DOHH2 (cell line): Measurements from ENCODE around the gene BMP8A.
"Not testable (repeated sequence)": the region's sequence is repeated elsewhere in the genome, so short reads cannot be mapped to it uniquely, and the experiment has no call there.

Experiments
- H3F3A ChIP-seq: fragments of 200-600 bp; sonication (generic), shearing (Covaris generic); 2 replicates; pipeline ENCODE4 v1.6.0; 2016; ENCODE audit warnings: antibody characterized with exemption, mild to moderate bottlenecking; ENCODE audit not compliant: control insufficient read depth, insufficient read depth
- H3K27ac ChIP-seq: fragments of 200-600 bp; sonication (generic); 2 replicates; pipeline ENCODE4 v1.5.1; 2014; ENCODE audit warnings: low read depth, mild to moderate bottlenecking, low read length, moderate library complexity
- H3K27me3 ChIP-seq: fragments of 200-600 bp; sonication (generic); 2 replicates; pipeline ENCODE4 v1.6.1; 2014; ENCODE audit warnings: mild to moderate bottlenecking, low read length, mixed read lengths; ENCODE audit not compliant: control insufficient read depth
- H3K36me3 ChIP-seq: fragments of 200-600 bp; sonication (generic); 2 replicates; pipeline ENCODE4 v1.6.1; 2014; ENCODE audit warnings: mild to moderate bottlenecking, low read length, moderate library complexity, mixed read lengths; ENCODE audit not compliant: control insufficient read depth
- H3K4me1 ChIP-seq: fragments of 200-600 bp; sonication (generic); 2 replicates; pipeline ENCODE4 v1.6.1; 2014; ENCODE audit warnings: mild to moderate bottlenecking, low read length, mixed read lengths; ENCODE audit not compliant: control insufficient read depth
- H3K4me2 ChIP-seq: fragments of 200-600 bp; sonication (generic); 2 replicates; pipeline ENCODE4 v1.6.0; 2014; ENCODE audit warnings: mild to moderate bottlenecking, low read length, moderate library complexity
- H3K4me3 ChIP-seq: fragments of 200-600 bp; sonication (generic); 2 replicates; pipeline ENCODE4 v1.5.1; 2014; ENCODE audit warnings: mild to moderate bottlenecking, low read length, mixed read lengths
- H3K79me2 ChIP-seq: fragments of 200-600 bp; sonication (generic); 2 replicates; pipeline ENCODE4 v1.6.1; 2014; ENCODE audit warnings: mild to moderate bottlenecking, low read length, mixed read lengths; ENCODE audit not compliant: control insufficient read depth
- H3K9me2 ChIP-seq: fragments of 200-600 bp; sonication (generic); replicated peaks from 2 replicates; pipeline ENCODE4 v1.6.1; 2014; ENCODE audit warnings: mild to moderate bottlenecking, low read length, mixed read lengths; ENCODE audit not compliant: control insufficient read depth
- H3K9me3 ChIP-seq: fragments of 200-600 bp; sonication (generic); 2 replicates; pipeline ENCODE4 v1.6.1; 2014; ENCODE audit warnings: antibody characterized with exemption, low read length, mixed read lengths; ENCODE audit not compliant: control insufficient read depth, insufficient read depth
- H4K20me1 ChIP-seq: fragments of 200-600 bp; sonication (generic); 2 replicates; pipeline ENCODE4 v1.6.0; 2014; ENCODE audit warnings: low read depth, mild to moderate bottlenecking, antibody characterized with exemption, low read length, moderate library complexity; ENCODE audit not compliant: control insufficient read depth, insufficient read depth
- CTCF ChIP-seq: fragments of 200-600 bp; sonication (generic); IDR thresholded peaks from one replicate; pipeline ENCODE4 v1.5.1; 2014; ENCODE audit warnings: antibody characterized with exemption, mild to moderate bottlenecking, low read depth, low read length; ENCODE audit not compliant: poor library complexity, severe bottlenecking
- EZH2phosphoT487 ChIP-seq: fragments of 200-600 bp; sonication (generic); IDR thresholded peaks from 2 replicates; pipeline ENCODE4 v1.6.1; 2017; ENCODE audit warnings: borderline replicate concordance, mild to moderate bottlenecking, antibody characterized with exemption, low read length, moderate library complexity, mixed read lengths

BMP8A gene

GRCh38 chr1:39494671-39495410 lies 3.4 kb downstream of the BMP8A start:
- no peaks in the 10 kb centered on the region for H3K9me3 ChIP-seq
- H3K79me2 ChIP-seq = no peaks in the 10 kb centered on the region
- H3F3A ChIP-seq = no peaks in the 10 kb centered on the region
- H3K9me2 ChIP-seq = no peaks in the 10 kb centered on the region
- H3K4me3 ChIP-seq = no peak overlapping the region
- H3K27ac ChIP-seq = no peak overlapping the region
- H3K4me2 ChIP-seq = no peak overlapping the region
- peaks cover 20% of the 10 kb centered on the region for H3K27me3 ChIP-seq
- 0 out of 2 replicates have a peak, but pooled peaks cover 5% of the 10 kb centered on the region for H3K4me1 ChIP-seq
- TF ChIP-seq CTCF (no peak), EZH2phosphoT487 (no peak)
- H4K20me1 ChIP-seq = no peaks in the 10 kb centered on the region
- no peaks in the 10 kb centered on the region for H3K36me3 ChIP-seq

GRCh38 chr1:39496520-39496919 lies 5.1 kb downstream of the BMP8A start:
- H3K4me3 ChIP-seq, H3F3A ChIP-seq, H3K9me2 ChIP-seq, H3K9me3 ChIP-seq, H3K27ac ChIP-seq, H3K4me2 ChIP-seq, H4K20me1 ChIP-seq, H3K4me1 ChIP-seq, H3K36me3 ChIP-seq, H3K79me2 ChIP-seq: not testable (repeated sequence)
- H3K27me3 ChIP-seq = peaks cover 20% of the 10 kb centered on the region; the same call in 1 of the 2 replicates

GRCh38 chr1:39497585-39497984 lies 6.1 kb downstream of the BMP8A start:
- Histone ChIP-seq H3K27ac (no peak overlapping the region), H3K9me2 (no peaks in the 10 kb centered on the region), H3K36me3 (no peaks in the 10 kb centered on the region), H3K4me3 (no peak overlapping the region), H3K4me1 (no peaks in the 10 kb centered on the region), H3K4me2 (no peak overlapping the region), H3K79me2 (no peaks in the 10 kb centered on the region), H4K20me1 (no peaks in the 10 kb centered on the region), H3F3A (no peaks in the 10 kb centered on the region), H3K27me3 (peaks cover 20% of the 10 kb centered on the region; the same call in 1 of the 2 replicates), H3K9me3 (no peaks in the 10 kb centered on the region)
- TF ChIP-seq CTCF = no peak
- TF ChIP-seq EZH2phosphoT487 = no peak

GRCh38 chr1:39498096-39498710 lies 6.8 kb downstream of the BMP8A start:
- H4K20me1 ChIP-seq, H3K79me2 ChIP-seq, H3K4me1 ChIP-seq, H3K4me2 ChIP-seq, H3K9me2 ChIP-seq, H3K36me3 ChIP-seq, H3K9me3 ChIP-seq, H3K27ac ChIP-seq, H3K4me3 ChIP-seq, H3F3A ChIP-seq: not testable (repeated sequence)
- peaks cover 18% of the 10 kb centered on the region; the same call in 1 of the 2 replicates for H3K27me3 ChIP-seq

GRCh38 chr1:39498821-39499220 lies 7.4 kb downstream of the BMP8A start:
- H3K4me2 ChIP-seq, H3K9me3 ChIP-seq, H4K20me1 ChIP-seq, H3K27ac ChIP-seq, H3K9me2 ChIP-seq, H3K79me2 ChIP-seq, H3K4me3 ChIP-seq, H3K4me1 ChIP-seq, H3F3A ChIP-seq, H3K36me3 ChIP-seq: not testable (repeated sequence)
- peaks cover 17% of the 10 kb centered on the region; the same call in 1 of the 2 replicates for H3K27me3 ChIP-seq
